Measurements from ENCODE around the gene GLOD5.

GRCh38 chrX:48818866-48819265, 57.3 kb downstream of the GLOD5 start:
- TF ChIP-seq MECOM (CRISPR knock-in tag; IDR thresholded peaks at IDR 0.05): no peak
- TF ChIP-seq ZNF274 (IDR thresholded peaks at IDR 0.05; ENCODE audit: borderline replicate concordance, low read depth, low read length): no peak
- no peak for TF ChIP-seq E2F6 (IDR thresholded peaks at IDR 0.05; ENCODE audit: borderline replicate concordance in 1 of 2, extremely low read depth in 1 of 2, insufficient read depth in 1 of 2, insufficient read length in 1 of 2, low read depth in 1 of 2, low read length in 1 of 2, poor library complexity in 1 of 2, severe bottlenecking in 1 of 2)
- no peak for TF ChIP-seq CEBPB (tag; IDR thresholded peaks at IDR 0.05)
- no peak for TF ChIP-seq ESRRA (IDR thresholded peaks at IDR 0.05; ENCODE audit: borderline replicate concordance, low read depth)
- no peak for TF ChIP-seq MXI1 (IDR thresholded peaks at IDR 0.05; ENCODE audit: low read depth, low read length)
- no peak for TF ChIP-seq PCBP2 (IDR thresholded peaks at IDR 0.05; ENCODE audit: low read depth, low read length, poor library complexity, severe bottlenecking)
- no peak for TF ChIP-seq RERE (CRISPR knock-in tag; IDR thresholded peaks at IDR 0.05; ENCODE audit: borderline replicate concordance)
- no peak for TF ChIP-seq SP1 (CRISPR knock-in tag; IDR thresholded peaks at IDR 0.05)
- no peak for TF ChIP-seq CTCF (IDR thresholded peaks at IDR 0.05 in 2 of 3, conservative IDR thresholded peaks at IDR 0.05 in 1 of 3; ENCODE audit: insufficient read depth in 2 of 3, low read depth in 1 of 3, low read length in 3 of 3)
- TF ChIP-seq USF1 (CRISPR knock-in tag; IDR thresholded peaks at IDR 0.05): no peak
- TF ChIP-seq EHMT2 (IDR thresholded peaks at IDR 0.05): no peak
